IPS-20b (cell line): Measurements from ENCODE around the gene ABCC6.
"Not testable (repeated sequence)": the region's sequence is repeated elsewhere in the genome, so short reads cannot be mapped to it uniquely, and the experiment has no call there.

Source experiments
- H3K27ac ChIP-seq: one replicate; pipeline ENCODE4 v1.5.1; 2013; ENCODE audit warnings: low read length
- H3K27me3 ChIP-seq: 2 replicates; pipeline ENCODE4 v1.6.1; 2013; ENCODE audit warnings: mild to moderate bottlenecking, low read length, inconsistent platforms; ENCODE audit not compliant: insufficient read depth
- H3K36me3 ChIP-seq: 2 replicates; pipeline ENCODE4 v1.6.1; 2013; ENCODE audit warnings: low read depth, mild to moderate bottlenecking, inconsistent platforms, low read length, moderate library complexity; ENCODE audit not compliant: insufficient read depth
- H3K4me1 ChIP-seq: 2 replicates; pipeline ENCODE4 v1.6.1; 2013; ENCODE audit warnings: mild to moderate bottlenecking, control low read depth, inconsistent platforms, low read length, moderate library complexity; ENCODE audit not compliant: insufficient read depth
- H3K4me3 ChIP-seq: 2 replicates; pipeline ENCODE4 v1.5.1; 2013; ENCODE audit warnings: mild to moderate bottlenecking, low read length, inconsistent platforms
- H3K9ac ChIP-seq: 2 replicates; pipeline ENCODE4 v1.6.1; 2013; ENCODE audit warnings: low read depth, mild to moderate bottlenecking, inconsistent platforms, low read length, moderate library complexity
- H3K9me3 ChIP-seq: 2 replicates; pipeline ENCODE4 v1.6.1; 2013; ENCODE audit warnings: mild to moderate bottlenecking, low read depth, low read length, inconsistent platforms; ENCODE audit not compliant: insufficient read depth

The ABCC6 gene

GRCh38 chr16:16155234-16155633 is 68.1 kb downstream of the ABCC6 start:
- Histone ChIP-seq H3K27me3 (no peaks in the 10 kb centered on the region), H3K4me1 (no peaks in the 10 kb centered on the region), H3K4me3 (no peak overlapping the region), H3K9me3 (peaks cover 17% of the 10 kb centered on the region), H3K36me3 (no peaks in the 10 kb centered on the region), H3K27ac (no peak overlapping the region), H3K9ac (no peak overlapping the region)

GRCh38 chr16:16154281-16154951 is 68.9 kb downstream of the ABCC6 start:
- Histone ChIP-seq H3K4me3 (no peak overlapping the region), H3K27me3 (no peaks in the 10 kb centered on the region), H3K9me3 (peaks cover 14% of the 10 kb centered on the region), H3K27ac (no peak overlapping the region), H3K9ac (no peak overlapping the region), H3K36me3 (no peaks in the 10 kb centered on the region), H3K4me1 (no peaks in the 10 kb centered on the region)

DNA sequence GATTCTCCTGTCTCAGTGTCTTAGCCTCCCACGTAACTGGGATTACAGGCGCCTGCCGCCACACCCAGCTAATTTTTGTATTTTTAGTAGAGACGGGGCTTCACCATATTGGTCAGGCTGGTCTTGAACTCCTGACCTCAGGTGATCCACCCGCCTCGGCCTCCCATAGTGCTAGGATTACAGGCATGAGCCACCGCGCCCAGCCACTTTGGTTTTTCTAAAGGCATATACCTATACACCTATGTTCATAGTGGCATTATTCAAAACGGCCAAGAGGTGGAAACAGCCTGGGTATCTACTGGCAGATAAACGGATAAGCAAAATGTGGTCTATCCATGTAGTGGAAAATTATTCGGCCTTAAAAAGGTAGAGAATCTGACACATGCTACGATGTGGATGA is 70.3 kb downstream of the ABCC6 start:
- not testable (repeated sequence) for H3K4me3 ChIP-seq, H3K4me1 ChIP-seq, H3K9me3 ChIP-seq, H3K27ac ChIP-seq, H3K9ac ChIP-seq, H3K36me3 ChIP-seq, H3K27me3 ChIP-seq

DNA sequence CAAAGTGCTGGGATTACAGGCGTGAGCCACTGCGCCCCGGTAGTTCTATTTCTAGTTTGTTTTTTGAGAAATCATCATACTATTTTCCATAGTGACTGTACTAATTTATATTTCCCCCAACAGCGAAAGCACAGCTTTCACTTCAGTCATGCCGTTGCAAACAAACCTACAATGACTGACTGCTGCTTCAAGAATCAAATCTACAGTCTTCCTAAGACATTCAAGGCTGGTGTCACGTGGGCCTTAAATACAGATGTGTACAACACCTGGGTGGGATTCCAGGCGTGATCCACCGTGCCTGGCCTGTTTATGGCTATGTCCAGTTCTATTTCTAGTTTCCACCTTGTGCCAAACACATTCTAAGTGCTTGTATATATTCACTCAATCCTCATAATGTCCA is 72.0 kb downstream of the ABCC6 start:
- Histone ChIP-seq H3K9ac (no peak overlapping the region), H3K27me3 (no peaks in the 10 kb centered on the region), H3K4me1 (no peaks in the 10 kb centered on the region), H3K36me3 (no peaks in the 10 kb centered on the region), H3K9me3 (no peaks in the 10 kb centered on the region), H3K4me3 (no peak overlapping the region), H3K27ac (no peak overlapping the region)

DNA sequence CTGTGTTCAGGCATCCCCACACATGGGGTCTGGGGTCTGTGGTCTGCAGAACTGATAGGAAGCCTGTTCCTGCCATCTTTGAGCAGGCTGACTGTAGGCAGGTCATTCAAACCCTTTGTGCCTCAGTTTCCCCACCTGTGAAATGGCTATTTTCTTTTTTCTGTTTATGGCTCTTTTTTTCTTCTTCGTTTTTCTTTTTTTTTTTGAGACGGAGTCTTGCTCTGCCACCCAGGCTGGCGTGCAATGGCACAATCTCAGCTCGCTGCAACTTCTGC is 72.5 kb downstream of the ABCC6 start:
- Histone ChIP-seq H3K27ac (no peak overlapping the region), H3K27me3 (no peaks in the 10 kb centered on the region), H3K36me3 (no peaks in the 10 kb centered on the region), H3K4me3 (no peak overlapping the region), H3K4me1 (no peaks in the 10 kb centered on the region), H3K9me3 (no peaks in the 10 kb centered on the region), H3K9ac (no peak overlapping the region)

- Histone ChIP-seq H3K27me3 (no peaks in the 10 kb centered on the region), H3K36me3 (peaks cover 3% of the 10 kb centered on the region; the same call in 1 of the 2 replicates), H3K4me3 (no peak overlapping the region), H3K27ac (no peak overlapping the region), H3K9me3 (no peaks in the 10 kb centered on the region), H3K9ac (no peak overlapping the region), H3K4me1 (no peaks in the 10 kb centered on the region)
Observed at GRCh38 chr16:16150117-16150877, 73.0 kb downstream of the ABCC6 start.

DNA sequence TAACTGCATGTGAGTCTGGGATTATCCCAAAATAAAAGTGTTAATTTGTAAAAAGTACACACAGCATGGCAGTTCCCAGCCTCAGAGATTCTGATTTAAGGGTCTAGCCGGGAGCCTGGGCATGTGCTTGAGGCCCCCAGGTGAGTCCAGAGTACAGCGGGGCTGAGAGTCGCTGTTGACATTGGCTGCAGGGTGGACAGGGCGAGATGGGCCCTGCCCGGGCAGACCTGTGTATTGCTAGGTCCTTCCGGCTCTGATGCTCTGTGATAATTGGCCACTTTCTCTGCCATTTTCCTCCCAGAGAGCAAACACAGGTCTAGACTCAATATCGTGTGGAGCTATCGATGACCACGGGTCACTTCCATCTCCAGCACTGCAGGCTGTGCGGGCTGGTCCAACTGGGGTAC is 73.6 kb downstream of the ABCC6 start:
- Histone ChIP-seq H3K9me3 (no peaks in the 10 kb centered on the region), H3K9ac (no peak overlapping the region), H3K4me3 (no peak overlapping the region), H3K27ac (no peak overlapping the region), H3K4me1 (no peaks in the 10 kb centered on the region), H3K36me3 (peaks cover 7% of the 10 kb centered on the region; the same call in 1 of the 2 replicates), H3K27me3 (no peaks in the 10 kb centered on the region)

GRCh38 chr16:16148755-16149154 is 74.5 kb downstream of the ABCC6 start:
- Histone ChIP-seq H3K27ac (no peak overlapping the region), H3K4me3 (no peak overlapping the region), H3K9ac (no peak overlapping the region), H3K9me3 (no peaks in the 10 kb centered on the region), H3K27me3 (no peaks in the 10 kb centered on the region), H3K36me3 (peaks cover 15% of the 10 kb centered on the region; the same call in 1 of the 2 replicates), H3K4me1 (no peaks in the 10 kb centered on the region; the same call in 1 of the 2 replicates)

GRCh38 chr16:16148000-16148599 is 75.2 kb downstream of the ABCC6 start:
- not testable (repeated sequence) for H3K9me3 ChIP-seq, H3K27ac ChIP-seq, H3K4me1 ChIP-seq, H3K4me3 ChIP-seq, H3K27me3 ChIP-seq, H3K9ac ChIP-seq
- H3K36me3 ChIP-seq = peaks cover 18% of the 10 kb centered on the region; the same call in 1 of the 2 replicates

DNA sequence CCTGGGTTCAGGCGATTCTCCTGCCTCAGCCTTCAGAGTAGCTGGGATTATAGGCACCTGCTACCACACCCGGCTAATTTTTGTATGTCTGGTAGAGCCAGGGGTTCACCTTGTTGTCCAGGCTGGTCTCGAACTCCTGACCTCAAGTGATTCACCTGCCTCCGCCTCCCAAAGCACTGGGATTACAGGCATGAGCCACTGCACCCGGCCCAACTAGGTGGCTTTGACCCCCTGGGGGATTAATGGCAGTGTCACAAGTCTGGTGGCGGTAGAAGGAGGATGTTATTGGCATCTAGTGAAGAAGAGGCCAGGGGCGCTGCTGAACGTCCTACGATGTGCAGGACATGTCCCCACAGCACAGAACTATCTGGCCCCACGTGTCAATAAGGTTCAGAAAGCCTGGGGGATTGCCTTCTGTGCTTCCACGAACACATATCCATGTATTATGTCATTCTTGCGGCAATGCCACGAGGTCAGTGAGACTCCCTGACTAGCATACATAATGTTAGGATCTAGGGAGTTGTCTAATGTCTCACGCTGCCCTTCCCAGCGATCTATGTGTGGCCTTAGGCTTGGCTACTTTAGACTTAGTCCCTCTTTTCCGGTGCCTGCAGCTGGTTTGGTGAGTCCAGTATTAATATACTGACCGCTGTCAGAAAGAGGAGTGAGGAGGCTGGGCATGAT is 75.8 kb downstream of the ABCC6 start:
- no peaks in the 10 kb centered on the region for H3K9me3 ChIP-seq
- H3K27ac ChIP-seq = no peak overlapping the region
- no peaks in the 10 kb centered on the region; the same call in 1 of the 2 replicates for H3K4me1 ChIP-seq
- H3K9ac ChIP-seq = no peak overlapping the region
- H3K27me3 ChIP-seq = no peaks in the 10 kb centered on the region
- H3K4me3 ChIP-seq = no peak overlapping the region
- peaks cover 21% of the 10 kb centered on the region for H3K36me3 ChIP-seq

- Histone ChIP-seq H3K9ac (no peak overlapping the region), H3K9me3 (no peaks in the 10 kb centered on the region), H3K27ac (no peak overlapping the region), H3K4me3 (no peak overlapping the region), H3K36me3 (peaks cover 28% of the 10 kb centered on the region), H3K27me3 (no peaks in the 10 kb centered on the region), H3K4me1 (no peaks in the 10 kb centered on the region; the same call in none of the 2 replicates)
Observed at GRCh38 chr16:16146380-16147315, 76.6 kb downstream of the ABCC6 start.
